Inflammatory macrophage treated with lipopolysaccharide for 4 hours (primary cell): ENCODE measurements around the gene UFC1.

Experiments
- DNase-seq: peaks from one replicate; pipeline ENCODE4 v3.0.0-alpha.2; 2020

UFC1 gene

DNA sequence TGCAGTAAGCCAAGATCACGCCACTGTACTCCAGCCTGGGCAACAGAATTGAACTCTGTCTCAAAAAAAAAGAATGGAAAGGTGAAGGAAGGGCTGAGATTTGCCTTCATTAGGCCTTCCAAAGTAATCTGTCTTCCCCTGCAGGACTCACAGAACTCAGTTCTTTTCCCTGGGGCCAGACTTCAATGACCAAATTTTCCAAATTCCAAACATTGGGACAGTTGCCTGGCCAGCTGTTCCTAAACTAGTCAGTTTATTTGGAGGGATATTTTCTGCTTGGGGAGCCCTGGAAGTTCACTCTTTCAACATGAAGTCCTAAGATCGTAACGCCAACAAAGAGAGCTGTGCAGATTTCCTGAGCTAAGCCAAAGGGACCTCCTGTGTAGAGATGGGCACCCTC lies 15.9 kb upstream of the UFC1 start:
- DNase-seq: no peak

DNA sequence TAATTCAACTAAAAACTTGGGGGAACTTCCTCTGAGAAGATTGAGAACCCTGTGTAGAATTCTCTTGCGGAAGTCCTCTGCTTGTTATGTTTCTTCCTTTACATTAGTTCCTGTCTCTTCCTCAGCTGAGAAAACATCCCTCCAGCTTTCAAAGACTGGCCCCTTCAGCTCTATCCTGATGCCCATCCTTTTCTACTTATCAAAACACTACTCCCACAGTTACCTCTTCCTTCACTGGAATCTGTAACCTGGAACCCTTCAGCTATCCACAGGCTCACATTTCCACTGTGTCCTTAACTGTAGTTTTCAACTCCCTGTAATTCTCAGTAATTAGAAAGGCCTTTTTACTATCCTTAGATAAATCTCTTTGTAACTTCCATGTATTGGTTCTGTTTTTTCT lies 15.3 kb upstream of the UFC1 start:
- no peak for DNase-seq

DNA sequence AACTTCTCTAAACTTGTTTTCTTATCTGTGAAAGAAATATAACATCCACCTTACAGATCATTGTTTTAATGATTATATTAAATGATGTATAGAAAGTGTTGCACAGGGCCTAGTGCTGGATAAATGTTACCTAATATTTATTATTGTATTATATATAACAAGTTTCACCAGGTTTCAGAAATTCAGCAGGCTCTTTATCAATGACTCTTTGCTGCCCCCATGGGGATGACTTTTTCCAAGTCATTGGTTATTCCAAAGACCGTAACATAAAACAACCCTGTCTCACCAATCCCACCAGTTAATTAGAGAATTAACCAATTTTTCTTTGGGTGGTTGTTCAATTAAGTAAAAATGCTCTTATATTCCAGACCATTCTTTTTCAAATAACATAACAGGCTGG lies 14.0 kb upstream of the UFC1 start:
- DNase-seq: peak; percentile 70

DNA sequence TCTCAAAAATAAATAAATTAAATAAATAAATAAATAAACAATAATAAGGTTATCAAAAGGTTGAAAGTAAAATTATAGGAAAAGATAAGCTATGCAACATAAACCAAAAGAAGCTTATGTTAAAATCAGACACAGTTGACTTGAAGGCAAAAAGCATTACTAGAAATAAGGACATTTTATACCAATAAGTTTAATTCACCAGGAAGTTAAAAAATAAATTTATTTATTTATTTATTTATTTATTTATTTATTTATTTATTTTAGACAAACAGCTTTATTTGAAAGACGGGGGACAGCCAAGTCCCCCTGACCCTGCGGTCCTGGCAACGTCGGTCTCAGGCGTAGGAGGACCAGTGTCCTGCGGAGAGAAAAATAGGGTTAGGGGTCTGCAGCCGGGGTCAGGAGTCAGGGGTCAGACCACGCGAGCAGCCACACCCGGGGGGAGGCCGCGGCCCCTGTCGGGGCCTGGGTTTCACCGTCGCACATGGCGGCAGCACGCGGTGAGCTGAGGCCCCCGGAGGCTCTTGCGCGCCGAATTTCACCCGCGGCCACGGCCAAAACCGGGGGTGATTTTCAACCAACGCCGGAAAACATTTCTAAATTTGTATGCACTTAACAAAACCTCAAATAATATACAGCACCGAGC lies 12.9 kb upstream of the UFC1 start:
- DNase-seq: no peak

DNA sequence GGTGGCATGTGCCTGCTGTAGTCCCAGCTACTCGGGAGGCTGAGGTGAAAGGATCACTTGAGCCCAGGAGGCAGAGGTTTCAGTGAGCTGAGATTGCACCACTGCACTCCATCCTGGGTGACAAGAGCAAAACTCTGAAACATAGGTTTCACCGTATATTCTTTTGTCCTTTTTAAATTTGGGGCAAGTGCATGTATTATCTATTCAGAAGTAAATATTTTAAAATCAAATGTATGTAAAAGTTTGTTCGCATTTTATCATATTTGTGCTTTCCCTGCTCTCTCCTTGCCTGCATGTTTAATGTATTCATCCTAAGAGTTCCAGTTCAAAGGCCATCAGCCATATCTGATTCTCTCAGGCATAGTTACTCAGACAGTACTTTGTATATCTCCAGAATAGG lies 7.9 kb upstream of the UFC1 start:
- DNase-seq: no peak

DNA sequence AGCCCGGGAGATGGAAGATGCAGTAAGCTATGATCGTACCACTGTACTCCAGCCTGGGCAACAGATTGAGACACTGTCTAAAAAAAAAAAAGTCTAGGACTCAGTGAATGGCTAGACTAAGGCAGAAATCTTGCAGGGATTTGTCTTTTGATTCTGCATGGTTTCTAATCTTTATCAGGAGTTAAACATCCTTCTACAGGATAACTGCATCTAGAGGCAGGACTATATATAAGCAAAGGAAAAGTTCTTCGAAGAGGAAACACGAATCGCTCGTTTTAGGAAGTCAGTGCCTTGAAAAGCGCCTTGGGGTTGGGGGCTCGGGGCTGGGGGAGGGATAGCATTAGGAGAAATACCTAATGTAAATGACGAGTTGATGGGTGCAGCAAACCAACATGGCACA lies 602 bp upstream of the UFC1 start:
- DNase-seq: no peak

DNA sequence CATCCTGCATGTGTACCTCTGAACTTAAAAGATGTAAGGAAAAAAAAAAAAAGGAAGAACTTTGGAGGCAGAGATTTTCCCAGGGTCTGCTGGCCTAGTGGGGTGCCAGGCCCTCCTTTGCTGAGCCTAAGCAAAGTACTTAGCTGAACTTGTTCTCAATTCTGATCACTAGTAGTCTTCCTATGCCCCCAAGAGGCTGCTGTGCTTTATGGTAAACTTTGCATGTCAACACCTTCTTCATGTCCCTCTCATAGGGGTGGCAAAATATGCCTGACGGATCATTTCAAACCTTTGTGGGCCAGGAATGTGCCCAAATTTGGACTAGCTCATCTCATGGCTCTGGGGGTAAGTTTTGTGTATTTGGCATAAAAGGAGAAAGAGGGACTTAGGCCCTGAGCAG lies 4.1 kb downstream of the UFC1 start:
- DNase-seq: no peak

DNA sequence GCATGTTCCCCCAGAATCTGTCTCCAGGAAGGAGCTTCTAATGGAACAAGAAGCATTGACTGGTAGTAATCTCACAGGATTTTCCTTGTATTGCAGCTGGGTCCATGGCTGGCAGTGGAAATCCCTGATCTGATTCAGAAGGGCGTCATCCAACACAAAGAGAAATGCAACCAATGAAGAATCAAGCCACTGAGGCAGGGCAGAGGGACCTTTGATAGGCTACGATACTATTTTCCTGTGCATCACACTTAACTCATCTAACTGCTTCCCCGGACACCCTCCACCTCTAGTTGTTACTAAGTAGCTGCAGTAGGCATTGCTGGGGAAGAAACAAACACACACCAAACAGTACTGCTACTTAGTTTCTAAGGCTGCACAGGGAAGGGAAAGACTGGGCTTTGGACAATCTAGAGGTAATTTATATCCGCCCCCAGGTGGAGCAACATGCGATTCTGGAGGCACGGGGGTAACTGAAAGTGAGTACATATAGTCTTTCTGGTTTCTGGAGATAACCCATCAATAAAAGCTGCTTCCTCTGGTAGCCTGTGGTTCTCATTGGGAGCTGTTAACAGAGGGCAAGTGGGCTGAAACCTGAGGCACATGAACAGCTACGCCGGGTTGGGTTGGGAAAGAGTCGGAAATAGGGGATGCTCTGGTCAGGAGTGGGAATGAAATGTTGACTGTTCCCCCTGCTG lies 4.7 kb downstream of the UFC1 start:
- DNase-seq: no peak

DNA sequence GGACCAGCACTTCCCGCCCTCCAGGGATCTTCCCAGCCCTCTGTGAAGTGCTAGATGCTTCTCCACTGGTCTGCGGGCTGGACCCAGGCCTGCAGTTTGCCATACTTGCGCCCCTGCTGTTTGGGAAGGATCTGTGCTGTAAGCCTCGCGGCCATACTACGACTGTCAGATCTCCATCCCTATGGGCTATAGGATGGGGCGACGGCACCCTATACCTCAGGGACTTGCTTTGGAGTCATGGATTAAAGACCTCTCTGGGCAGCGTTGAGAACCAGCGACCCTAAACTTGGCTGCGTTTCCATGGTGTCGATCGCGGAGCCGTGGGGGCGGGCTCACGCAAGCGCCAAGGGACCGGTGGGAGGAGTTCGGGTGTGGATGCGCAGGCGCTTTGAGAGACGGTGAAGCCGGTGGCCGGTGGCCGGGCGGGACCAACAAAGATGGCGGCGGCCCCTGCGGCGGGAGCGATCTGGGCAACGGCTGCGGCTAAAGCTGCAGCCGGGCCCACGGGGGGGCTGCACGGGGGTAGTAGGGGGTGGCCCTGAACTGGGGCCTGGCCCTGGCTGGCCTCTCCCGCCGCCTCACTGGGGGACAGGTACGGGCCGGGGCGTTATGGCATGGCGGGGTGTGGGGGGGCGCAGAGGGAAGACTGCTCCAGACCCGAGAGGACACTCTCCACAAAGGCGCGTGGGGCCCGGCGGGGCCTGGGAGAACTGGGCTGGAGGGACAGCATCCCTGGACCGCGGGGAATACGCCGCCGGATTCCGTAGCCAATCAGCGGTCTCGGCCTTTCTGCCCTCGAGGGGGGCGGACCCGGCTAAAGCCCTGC lies 5.5 kb downstream of the UFC1 start, which contains the start of gene USP21:
Gene USP21, plus strand, starts transcription at position 414 of the 826 bp plus-strand sequence. CDS start 1,141 bp downstream, outside the sequence.
- DNase-seq: peak; percentile 90

DNA sequence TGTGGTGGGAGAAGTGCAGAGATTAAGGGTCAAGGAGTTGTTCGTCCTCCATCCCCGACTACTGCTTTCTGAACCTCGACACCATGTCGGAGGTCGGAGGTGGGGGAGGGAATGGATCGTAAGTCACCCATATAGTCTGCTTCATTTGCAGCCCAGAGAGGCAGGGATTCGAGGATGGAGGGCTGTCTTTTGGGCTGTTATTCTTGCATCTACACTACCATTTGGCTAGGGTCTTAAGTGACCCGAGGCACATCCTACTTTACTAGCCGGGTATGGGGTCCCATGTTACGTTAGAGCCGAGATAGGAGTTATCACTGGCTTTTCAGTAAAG lies 6.1 kb downstream of the UFC1 start:
- no peak for DNase-seq

DNA sequence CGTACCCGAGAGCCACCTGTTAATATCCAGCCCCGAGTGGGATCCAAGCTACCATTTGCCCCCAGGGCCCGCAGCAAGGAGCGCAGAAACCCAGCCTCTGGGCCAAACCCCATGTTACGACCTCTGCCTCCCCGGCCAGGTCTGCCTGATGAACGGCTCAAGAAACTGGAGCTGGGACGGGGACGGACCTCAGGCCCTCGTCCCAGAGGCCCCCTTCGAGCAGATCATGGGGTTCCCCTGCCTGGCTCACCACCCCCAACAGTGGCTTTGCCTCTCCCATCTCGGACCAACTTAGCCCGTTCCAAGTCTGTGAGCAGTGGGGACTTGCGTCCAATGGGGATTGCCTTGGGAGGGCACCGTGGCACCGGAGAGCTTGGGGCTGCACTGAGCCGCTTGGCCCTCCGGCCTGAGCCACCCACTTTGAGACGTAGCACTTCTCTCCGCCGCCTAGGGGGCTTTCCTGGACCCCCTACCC lies 6.9 kb downstream of the UFC1 start:
- DNase-seq: no peak

DNA sequence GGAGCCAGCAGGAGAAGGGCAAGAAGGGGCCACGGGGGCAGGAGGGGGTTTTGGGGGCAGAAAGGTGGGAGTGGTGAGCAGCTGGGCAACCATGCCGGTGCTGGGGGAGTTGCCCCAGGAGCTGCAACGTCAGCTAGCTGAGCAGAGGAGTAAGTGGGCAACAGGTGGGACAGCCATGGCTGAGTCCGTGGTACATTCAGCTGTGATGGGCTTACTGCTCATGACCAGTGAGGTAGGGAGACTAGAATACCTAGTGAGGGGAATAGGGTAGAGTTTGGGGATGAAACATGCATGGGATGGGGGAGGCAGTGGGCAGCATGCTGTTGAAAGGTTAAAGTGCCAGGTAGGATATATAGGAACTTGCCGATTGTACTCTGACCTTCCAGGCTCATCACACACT lies 7.9 kb downstream of the UFC1 start:
- no peak for DNase-seq

DNA sequence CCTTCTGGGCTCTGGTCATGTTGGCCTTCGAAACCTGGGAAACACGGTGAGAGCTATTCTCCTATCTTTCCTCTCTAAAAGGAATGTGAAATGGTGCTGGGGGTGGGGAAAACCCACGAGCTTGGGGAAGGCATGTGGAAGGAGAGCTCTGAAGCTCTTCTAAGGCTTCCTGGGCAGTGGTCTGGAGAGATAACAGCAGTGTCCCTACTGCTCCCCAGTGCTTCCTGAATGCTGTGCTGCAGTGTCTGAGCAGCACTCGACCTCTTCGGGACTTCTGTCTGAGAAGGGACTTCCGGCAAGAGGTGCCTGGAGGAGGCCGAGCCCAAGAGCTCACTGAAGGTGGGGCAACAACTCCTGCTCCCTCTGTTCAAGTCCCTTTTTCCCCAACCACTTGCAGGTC lies 8.3 kb downstream of the UFC1 start:
- DNase-seq: no peak

DNA sequence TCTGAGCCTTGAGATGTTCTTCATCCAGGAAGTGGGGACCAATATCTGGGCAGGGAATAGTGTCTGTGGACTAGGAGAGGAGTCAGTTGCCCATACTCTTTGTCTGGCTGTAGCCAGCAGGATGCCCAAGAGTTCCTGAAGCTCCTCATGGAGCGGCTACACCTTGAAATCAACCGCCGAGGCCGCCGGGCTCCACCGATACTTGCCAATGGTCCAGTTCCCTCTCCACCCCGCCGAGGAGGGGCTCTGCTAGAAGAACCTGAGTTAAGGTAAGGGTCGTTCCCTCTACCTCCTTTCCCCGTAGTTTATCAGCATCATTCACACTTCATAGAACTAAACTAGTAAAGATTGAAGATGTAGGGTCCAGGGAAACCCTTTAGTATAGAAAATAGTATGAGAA lies 9.0 kb downstream of the UFC1 start:
- DNase-seq: no peak

DNA sequence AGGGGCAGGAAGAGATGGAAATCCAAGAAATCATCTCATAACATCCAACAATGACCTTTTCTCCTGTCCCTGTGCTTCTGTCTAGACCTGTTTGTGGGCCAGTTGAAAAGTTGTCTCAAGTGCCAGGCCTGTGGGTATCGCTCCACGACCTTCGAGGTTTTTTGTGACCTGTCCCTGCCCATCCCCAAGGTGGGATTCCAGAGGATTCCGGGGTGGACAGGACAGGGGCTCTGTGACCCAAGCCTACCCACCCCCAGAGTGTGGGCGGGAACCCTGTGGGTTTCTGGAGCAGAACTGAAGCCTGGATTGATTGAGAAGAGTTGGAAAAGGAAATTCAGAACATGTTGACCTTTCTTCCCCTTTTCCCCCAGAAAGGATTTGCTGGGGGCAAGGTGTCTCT lies 10.0 kb downstream of the UFC1 start:
- no peak for DNase-seq

DNA sequence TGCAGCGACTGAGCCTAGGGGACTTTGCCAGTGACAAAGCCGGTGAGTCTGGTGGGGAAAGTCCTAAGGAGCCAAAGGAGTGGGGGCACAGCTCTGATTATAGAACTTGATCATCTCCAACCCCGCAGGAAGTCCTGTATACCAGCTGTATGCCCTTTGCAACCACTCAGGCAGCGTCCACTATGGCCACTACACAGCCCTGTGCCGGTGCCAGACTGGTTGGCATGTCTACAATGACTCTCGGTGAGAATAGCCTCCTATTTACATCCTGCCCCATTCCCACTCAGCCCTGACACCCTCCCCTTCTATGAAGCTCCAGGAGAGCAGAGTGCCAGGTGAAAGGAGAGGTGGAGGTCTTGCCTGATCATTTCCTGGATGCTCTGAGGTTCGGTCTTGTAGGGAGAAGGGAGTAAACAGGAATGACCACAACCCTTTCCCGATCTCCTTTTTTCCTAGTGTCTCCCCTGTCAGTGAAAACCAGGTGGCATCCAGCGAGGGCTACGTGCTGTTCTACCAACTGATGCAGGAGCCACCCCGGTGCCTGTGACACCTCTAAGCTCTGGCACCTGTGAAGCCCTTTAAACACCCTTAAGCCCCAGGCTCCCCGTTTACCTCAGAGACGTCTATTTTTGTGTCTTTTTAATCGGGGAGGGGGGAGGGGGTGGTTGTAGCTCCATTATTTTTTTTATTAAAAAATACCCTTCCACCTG lies 11.3 kb downstream of the UFC1 start:
- no peak for DNase-seq

DNA sequence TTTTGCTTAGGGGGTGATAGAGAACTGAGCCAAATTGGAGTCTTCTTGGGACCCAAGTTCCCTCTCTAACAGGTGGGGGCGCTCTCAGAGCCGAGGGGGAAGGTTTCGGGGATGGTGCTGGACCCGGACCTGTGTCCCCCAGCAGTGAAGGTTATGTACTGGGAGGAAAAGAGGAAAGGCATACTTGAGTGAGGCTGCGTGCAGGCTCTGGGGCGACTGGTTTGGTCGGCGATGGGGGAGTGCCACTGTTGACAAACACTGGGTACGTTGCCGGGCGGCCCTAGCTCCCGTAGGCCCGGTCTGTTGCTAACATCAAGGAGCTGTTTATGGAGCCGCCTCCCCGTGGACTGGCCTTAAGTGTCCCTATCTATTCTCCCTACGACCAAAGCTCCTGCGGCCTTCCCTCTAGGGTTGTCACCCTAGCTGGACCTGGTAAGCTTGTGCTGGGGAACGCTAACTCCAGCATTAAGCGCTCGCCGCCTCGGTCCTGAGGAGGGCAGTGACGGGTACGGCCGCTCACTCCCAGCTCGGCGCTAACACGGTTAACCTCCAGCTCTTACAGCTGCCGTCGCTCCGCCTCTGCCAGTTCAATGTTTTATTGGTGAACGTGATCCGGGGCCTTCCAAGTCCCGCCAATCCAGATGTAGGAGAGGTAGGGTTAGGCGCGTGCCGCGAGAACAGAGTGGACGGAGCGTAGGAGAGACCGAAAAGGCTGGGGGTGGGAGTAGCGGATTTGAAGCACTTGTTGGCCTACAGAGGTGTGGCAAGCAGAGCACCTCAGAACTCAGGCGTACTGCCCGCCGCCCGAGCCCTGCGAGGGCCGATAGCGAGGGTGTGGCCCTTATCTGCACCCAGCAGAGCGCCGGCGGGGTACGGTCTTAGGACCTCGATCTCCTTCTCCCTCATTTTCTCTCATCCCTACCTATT lies 12.2 kb downstream of the UFC1 start, which contains the start of gene PPOX:
Gene PPOX, plus strand, starts transcription at position 685 of the 927 bp plus-strand sequence. CDS start 422 bp downstream, outside the sequence.
- peak; percentile 97 for DNase-seq

DNA sequence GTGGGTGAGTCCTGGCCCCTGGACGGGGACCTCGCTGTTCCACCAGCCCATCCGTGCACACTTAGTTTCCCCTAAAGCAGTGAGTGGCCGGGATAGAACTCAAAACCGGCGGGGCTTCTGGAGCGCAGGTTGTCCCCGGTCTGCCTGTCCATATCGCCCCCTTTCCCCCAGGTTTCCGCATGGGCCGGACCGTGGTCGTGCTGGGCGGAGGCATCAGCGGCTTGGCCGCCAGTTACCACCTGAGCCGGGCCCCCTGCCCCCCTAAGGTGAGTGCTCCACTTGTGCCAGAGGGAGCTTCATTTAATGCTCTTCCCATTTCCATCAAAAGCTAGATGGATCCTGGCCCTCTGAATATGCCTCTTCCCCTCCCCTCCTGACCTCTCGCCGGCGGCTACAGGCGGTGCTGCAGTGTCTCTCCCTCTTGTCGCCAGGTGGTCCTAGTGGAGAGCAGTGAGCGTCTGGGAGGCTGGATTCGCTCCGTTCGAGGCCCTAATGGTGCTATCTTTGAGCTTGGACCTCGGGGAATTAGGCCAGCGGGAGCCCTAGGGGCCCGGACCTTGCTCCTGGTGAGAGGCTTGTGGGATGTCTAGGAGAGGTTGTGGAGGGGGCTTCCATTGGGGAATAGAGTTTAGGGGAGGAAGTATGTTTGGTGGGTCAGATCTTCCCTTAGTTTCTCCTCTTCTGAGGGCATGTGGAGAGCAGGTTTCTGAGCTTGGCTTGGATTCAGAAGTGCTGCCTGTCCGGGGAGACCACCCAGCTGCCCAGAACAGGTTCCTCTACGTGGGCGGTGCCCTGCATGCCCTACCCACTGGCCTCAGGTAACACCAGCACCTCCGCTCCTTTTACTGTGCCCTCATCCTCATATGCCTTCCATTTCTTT lies 13.1 kb downstream of the UFC1 start:
- no peak for DNase-seq

DNA sequence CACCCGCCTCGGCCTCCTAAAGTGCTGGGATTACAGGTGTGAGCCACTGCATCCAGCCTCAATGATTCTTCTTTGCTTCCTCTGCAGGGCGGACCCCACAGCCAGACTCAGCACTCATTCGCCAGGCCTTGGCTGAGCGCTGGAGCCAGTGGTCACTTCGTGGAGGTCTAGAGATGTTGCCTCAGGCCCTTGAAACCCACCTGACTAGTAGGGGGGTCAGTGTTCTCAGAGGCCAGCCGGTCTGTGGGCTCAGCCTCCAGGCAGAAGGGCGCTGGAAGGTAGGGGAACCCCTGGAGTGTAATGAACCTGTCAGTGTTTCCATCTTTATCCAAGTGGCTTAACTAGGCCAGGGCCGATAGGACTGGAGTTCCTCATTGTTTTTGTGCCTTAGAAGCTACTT lies 15.1 kb downstream of the UFC1 start:
- DNase-seq: no peak

DNA sequence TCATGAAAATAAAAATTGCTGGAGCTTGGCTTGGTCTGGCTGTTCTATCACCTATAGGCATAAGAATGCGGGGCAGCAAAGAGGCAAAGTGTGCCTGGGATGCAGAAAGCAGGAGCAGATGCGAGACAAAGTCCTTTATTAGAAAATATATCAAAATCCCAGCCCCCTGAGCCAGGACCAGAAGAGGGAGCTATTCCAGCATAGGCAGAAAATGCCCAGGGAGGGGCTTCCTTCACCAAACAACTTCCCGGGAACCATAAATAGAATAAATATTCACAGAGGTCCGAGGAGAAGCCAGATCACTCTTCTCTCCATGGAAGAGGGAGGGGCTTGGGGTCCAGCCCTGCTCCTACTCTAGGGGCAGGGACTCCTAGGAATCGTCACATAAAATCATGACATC lies 17.4 kb downstream of the UFC1 start:
- no peak for DNase-seq

DNA sequence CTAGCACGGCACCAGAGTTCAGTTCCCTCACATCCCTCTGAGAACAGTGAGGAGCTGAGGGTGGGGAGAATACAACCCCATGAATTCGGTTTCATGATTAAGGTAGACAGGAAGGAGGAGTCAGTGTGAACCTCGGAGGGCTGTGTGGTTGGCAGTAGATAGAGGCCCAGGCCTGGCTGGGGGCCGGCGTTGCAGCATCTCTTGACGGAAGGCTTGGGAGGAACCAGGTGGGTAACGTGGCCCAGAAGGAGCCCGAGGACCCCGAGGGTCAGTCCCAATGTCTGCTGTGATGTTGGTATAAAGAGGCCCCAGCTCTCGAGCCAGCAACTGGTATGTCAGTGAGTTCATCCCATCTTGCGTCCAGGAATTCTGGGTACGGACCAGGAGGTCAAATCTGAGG lies 17.9 kb downstream of the UFC1 start:
- no peak for DNase-seq
